Measurements from ENCODE around the gene FRYL.

The FRYL gene

GRCh38 chr4:48777739-48778138 is 2.3 kb downstream of the FRYL start:
- H4K20me1 ChIP-seq (ENCODE audit: insufficient read depth, low read length): no peaks in the 10 kb centered on the region
- no peak overlapping the region for H2AFZ ChIP-seq (ENCODE audit: low read length)
- peaks cover 69% of the 10 kb centered on the region for H3K4me1 ChIP-seq (ENCODE audit: insufficient read depth, low read length, severe bottlenecking)
- H3K9me3 ChIP-seq (ENCODE audit: low read length): no peaks in the 10 kb centered on the region
- peaks cover 7% of the 10 kb centered on the region; the same call in 1 of the 2 replicates for H3F3A ChIP-seq (ENCODE audit: insufficient read depth, low read length)
- H3K27me3 ChIP-seq (ENCODE audit: insufficient read depth, low read length): no peaks in the 10 kb centered on the region
- peak overlapping the region; percentile 86 for H3K9ac ChIP-seq (ENCODE audit: low read length)
- TF ChIP-seq EZH2 (IDR thresholded peaks at IDR 0.05; ENCODE audit: borderline replicate concordance, low read length): no peak
- peak overlapping the region; percentile 100 for H3K4me2 ChIP-seq (ENCODE audit: low read length)
- peaks cover 65% of the 10 kb centered on the region for H3K79me2 ChIP-seq (ENCODE audit: insufficient read depth, low read length)
- peak overlapping the region; percentile 5 for H3K27ac ChIP-seq (ENCODE audit: low read depth, low read length, poor library complexity, severe bottlenecking)
- peaks cover 5% of the 10 kb centered on the region; the same call in 1 of the 2 replicates for H3K36me3 ChIP-seq (ENCODE audit: insufficient read depth, low read length)
- peak overlapping the region; percentile 82 for H3K4me3 ChIP-seq (ENCODE audit: low read depth, low read length, poor library complexity, severe bottlenecking)
- H3K9me2 ChIP-seq (ENCODE audit: low read depth, low read length): no peaks in the 10 kb centered on the region

GRCh38 chr4:48774760-48775710 is 5.0 kb downstream of the FRYL start:
- Histone ChIP-seq H4K20me1 (ENCODE audit: insufficient read depth, low read length) (no peaks in the 10 kb centered on the region), H3F3A (ENCODE audit: insufficient read depth, low read length) (no peaks in the 10 kb centered on the region), H3K4me1 (ENCODE audit: insufficient read depth, low read length, severe bottlenecking) (peaks cover 65% of the 10 kb centered on the region), H3K79me2 (ENCODE audit: insufficient read depth, low read length) (peaks cover 90% of the 10 kb centered on the region), H3K36me3 (ENCODE audit: insufficient read depth, low read length) (peaks cover 13% of the 10 kb centered on the region; the same call in 1 of the 2 replicates), H3K9me3 (ENCODE audit: low read length) (peaks cover 6% of the 10 kb centered on the region), H3K4me3 (ENCODE audit: low read depth, low read length, poor library complexity, severe bottlenecking) (peak overlapping the region; percentile 20), H3K4me2 (ENCODE audit: low read length) (peak overlapping the region; percentile 43), H3K9ac (ENCODE audit: low read length) (peak overlapping the region; percentile 25), H2AFZ (ENCODE audit: low read length) (no peak overlapping the region), H3K9me2 (ENCODE audit: low read depth, low read length) (no peaks in the 10 kb centered on the region), H3K27me3 (ENCODE audit: insufficient read depth, low read length) (no peaks in the 10 kb centered on the region), H3K27ac (ENCODE audit: low read depth, low read length, poor library complexity, severe bottlenecking) (peak overlapping the region; percentile 48)
- TF ChIP-seq EZH2 (IDR thresholded peaks at IDR 0.05; ENCODE audit: borderline replicate concordance, low read length): no peak
- no peak for TF ChIP-seq CTCF (IDR thresholded peaks at IDR 0.05; ENCODE audit: low read length)

GRCh38 chr4:48772556-48772955 is 7.5 kb downstream of the FRYL start:
- Histone ChIP-seq H3K27me3 (ENCODE audit: insufficient read depth, low read length) (no peaks in the 10 kb centered on the region), H2AFZ (ENCODE audit: low read length) (no peak overlapping the region), H3K27ac (ENCODE audit: low read depth, low read length, poor library complexity, severe bottlenecking) (no peak overlapping the region), H3K9ac (ENCODE audit: low read length) (no peak overlapping the region), H3K79me2 (ENCODE audit: insufficient read depth, low read length) (peaks cover 99% of the 10 kb centered on the region), H3K9me3 (ENCODE audit: low read length) (peaks cover 9% of the 10 kb centered on the region), H3K9me2 (ENCODE audit: low read depth, low read length) (no peaks in the 10 kb centered on the region), H3K36me3 (ENCODE audit: insufficient read depth, low read length) (peaks cover 20% of the 10 kb centered on the region), H3F3A (ENCODE audit: insufficient read depth, low read length) (no peaks in the 10 kb centered on the region), H3K4me1 (ENCODE audit: insufficient read depth, low read length, severe bottlenecking) (peaks cover 55% of the 10 kb centered on the region), H4K20me1 (ENCODE audit: insufficient read depth, low read length) (no peaks in the 10 kb centered on the region), H3K4me3 (ENCODE audit: low read depth, low read length, poor library complexity, severe bottlenecking) (no peak overlapping the region), H3K4me2 (ENCODE audit: low read length) (0 out of 2 replicates have a peak overlapping the region, but pooled peaks have one; percentile 15)
- no peak for TF ChIP-seq EZH2 (IDR thresholded peaks at IDR 0.05; ENCODE audit: borderline replicate concordance, low read length)
- TF ChIP-seq CTCF (IDR thresholded peaks at IDR 0.05; ENCODE audit: low read length): no peak

Measured in OCI-LY1 (cell line).